Upper lobe of left lung (tissue), 6 donors: Measurements from ENCODE around the gene ADGRD1. TPM values are rescaled to one million over a fixed set of nuclear protein-coding genes. Genes with fewer than 3 reads are reported as not detected.

Experiments
- ATAC-seq, 2 donors: fragments of 200-7000 bp; cut with Tn5 transposase; one replicate each; pipeline ENCODE4 v1.9.1; 2022; ENCODE audit warnings: mild to moderate bottlenecking in 2 of 2, moderate library complexity in 2 of 2; ENCODE audit not compliant: low FRiP score in 2 of 2
- DNase-seq, 2 donors: peaks; one replicate each; pipeline ENCODE4 v3.0.0-alpha.2; 2019 to 2020
- H3K27ac ChIP-seq, 4 donors: fragments of 200-600 bp; sonication (generic); one replicate each; pipeline ENCODE4 v1.5.1; 2016 to 2019
- H3K27me3 ChIP-seq, 4 donors: fragments of 200-600 bp; sonication (generic); one replicate each; pipeline ENCODE4 v1.5.1; 2017 to 2019
- H3K36me3 ChIP-seq, 4 donors: fragments of 200-600 bp; sonication (generic); one replicate each; pipeline ENCODE4 v1.5.1; 2016 to 2019
- H3K4me1 ChIP-seq, 4 donors: fragments of 200-600 bp; sonication (generic); one replicate each; pipeline ENCODE4 v1.5.1; 2018 to 2019
- H3K4me3 ChIP-seq, 4 donors: fragments of 200-600 bp; sonication (generic); one replicate each; pipeline ENCODE4 v1.5.1; 2017 to 2019; ENCODE audit warnings: mild to moderate bottlenecking in 2 of 4, moderate library complexity in 1 of 4
- H3K9me3 ChIP-seq, 4 donors: fragments of 200-600 bp; sonication (generic); one replicate each; pipeline ENCODE4 v1.5.1; 2018 to 2019
- EP300 ChIP-seq, 4 donors: sonication (generic); formaldehyde crosslinking; IDR thresholded peaks; one replicate each; pipeline ENCODE4 v1.5.1; 2017; ENCODE audit warnings: antibody characterized with exemption in 4 of 4, control low read depth in 2 of 4
- POLR2A ChIP-seq, 4 donors: fragments of 450-650 bp; IDR thresholded peaks; one replicate each; pipeline ENCODE4 v1.5.1; 2016 to 2017; ENCODE audit warnings: antibody characterized with exemption in 4 of 4, mild to moderate bottlenecking in 2 of 4
- POLR2AphosphoS5 ChIP-seq, 2 donors: sonication (generic); formaldehyde crosslinking; IDR thresholded peaks; one replicate each; pipeline ENCODE4 v1.5.1; 2017; ENCODE audit warnings: antibody characterized with exemption in 2 of 2
- WGBS, 2 donors: methylation state at CpG; one replicate each; pipeline ENCODE4 v1.1.5; 2017 to 2018; 5-methylcytosine and 5-hydroxymethylcytosine counted together
- total RNA-seq, 6 donors: library from RNA; depleted of rRNA in 4 of 6; stranded (reverse); fragments of >200 nt in 4 of 6; gene quantifications; one replicate each; pipeline versions ENCODE4 v1.1.0 to v1.2.1, GENCODE V29; 2016 to 2021
- TF ChIP-seq, protein P1 (sequence below), 6 experiments: fragments of 450-650 bp in 4 of 6; fragments of 200-600 bp in 2 of 6; sonication (generic) in 2 of 6; IDR thresholded peaks; one replicate each; pipeline ENCODE4 v1.5.1; 2016 to 2019; ENCODE audit warnings: antibody characterized with exemption in 6 of 6
- donor health status: DM: no; HTN: no; CAD: no; lungs with moderate emphysema.
- donor health status: DM: no; HTN: yes; CAD: no; lungs with severe emphysema.

The ADGRD1 gene
- total RNA-seq, 6 donors from 2014 or later: 84.2 to 124 (median 94.7) TPM

DNA sequence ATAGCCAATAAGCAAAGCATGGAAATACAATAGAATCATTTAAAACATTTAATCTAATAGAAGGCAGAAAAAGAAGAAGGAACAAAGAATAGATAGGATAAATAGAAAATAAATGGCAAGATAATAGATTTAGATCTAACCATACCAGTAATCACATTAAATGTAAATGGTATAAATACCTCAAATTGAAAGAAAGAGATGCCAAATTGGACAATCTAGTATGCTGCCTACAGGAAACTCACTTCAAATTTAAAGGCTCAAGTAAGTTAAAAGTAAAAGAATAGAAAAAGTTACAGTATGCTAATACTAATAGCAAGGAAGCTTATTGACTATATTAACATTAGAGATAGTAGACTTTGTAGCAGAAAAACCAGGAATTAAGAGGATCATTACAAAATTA, 41.8 kb upstream of the ADGRD1 start:
- Histone ChIP-seq H3K9me3 (peaks cover 0 to 5% (median 0%) of the 10 kb centered on the region in 4 donors), H3K27ac (no peak overlapping the region), H3K27me3 (no peaks in the 10 kb centered on the region), H3K4me1 (peaks cover 0 to 12% (median 6%) of the 10 kb centered on the region in 4 donors), H3K4me3 (no peak overlapping the region), H3K36me3 (no peaks in the 10 kb centered on the region)
- DNase-seq (no peak), ATAC-seq (no peak)
- TF ChIP-seq, protein P1, sequence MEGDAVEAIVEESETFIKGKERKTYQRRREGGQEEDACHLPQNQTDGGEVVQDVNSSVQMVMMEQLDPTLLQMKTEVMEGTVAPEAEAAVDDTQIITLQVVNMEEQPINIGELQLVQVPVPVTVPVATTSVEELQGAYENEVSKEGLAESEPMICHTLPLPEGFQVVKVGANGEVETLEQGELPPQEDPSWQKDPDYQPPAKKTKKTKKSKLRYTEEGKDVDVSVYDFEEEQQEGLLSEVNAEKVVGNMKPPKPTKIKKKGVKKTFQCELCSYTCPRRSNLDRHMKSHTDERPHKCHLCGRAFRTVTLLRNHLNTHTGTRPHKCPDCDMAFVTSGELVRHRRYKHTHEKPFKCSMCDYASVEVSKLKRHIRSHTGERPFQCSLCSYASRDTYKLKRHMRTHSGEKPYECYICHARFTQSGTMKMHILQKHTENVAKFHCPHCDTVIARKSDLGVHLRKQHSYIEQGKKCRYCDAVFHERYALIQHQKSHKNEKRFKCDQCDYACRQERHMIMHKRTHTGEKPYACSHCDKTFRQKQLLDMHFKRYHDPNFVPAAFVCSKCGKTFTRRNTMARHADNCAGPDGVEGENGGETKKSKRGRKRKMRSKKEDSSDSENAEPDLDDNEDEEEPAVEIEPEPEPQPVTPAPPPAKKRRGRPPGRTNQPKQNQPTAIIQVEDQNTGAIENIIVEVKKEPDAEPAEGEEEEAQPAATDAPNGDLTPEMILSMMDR (IDR thresholded peaks at IDR 0.05): no peak
- TF ChIP-seq POLR2A (IDR thresholded peaks at IDR 0.05) (no peak), POLR2AphosphoS5 (IDR thresholded peaks at IDR 0.05) (no peak), EP300 (IDR thresholded peaks at IDR 0.05) (no peak)

DNA sequence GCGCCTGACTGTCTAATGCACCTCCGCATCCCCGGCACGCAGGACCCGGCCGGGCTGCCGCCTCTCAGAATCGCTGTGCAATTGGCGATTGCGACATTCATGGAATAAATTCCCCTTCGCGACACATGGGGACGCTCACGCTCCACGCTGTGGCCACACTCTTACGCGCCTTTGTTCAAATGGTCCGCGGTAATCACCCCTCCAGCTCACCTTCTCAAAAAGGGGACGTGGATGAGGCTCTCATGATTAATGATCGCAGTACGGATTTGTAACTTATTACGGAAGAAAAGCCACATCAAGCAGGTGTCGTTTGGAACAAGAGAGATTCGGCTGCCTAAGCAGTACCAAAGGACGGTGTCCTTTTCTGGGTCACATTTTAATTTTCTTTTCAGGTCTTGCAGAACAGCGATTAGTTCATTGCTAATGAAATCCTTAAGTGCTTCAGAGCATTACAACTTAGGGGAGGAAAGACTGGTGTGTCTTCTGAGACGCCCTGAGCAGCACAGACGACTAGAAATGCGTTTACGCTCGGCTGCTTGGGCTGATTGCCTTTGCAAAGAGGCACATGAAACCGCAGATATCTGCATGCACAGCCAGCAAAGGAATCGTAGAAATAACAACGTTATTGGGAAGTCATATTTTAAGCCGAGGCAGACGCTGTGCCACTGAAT, 37.3 kb upstream of the ADGRD1 start:
- Histone ChIP-seq H3K9me3 (peaks cover 0 to 2% (median 0%) of the 10 kb centered on the region in 4 donors), H3K27ac (no peak overlapping the region), H3K4me1 (peaks cover 7 to 19% (median 14%) of the 10 kb centered on the region in 4 donors), H3K27me3 (no peaks in the 10 kb centered on the region), H3K4me3 (peak overlapping the region in 3 of 4 donors; percentile 20 to 38 (median 33)), H3K36me3 (no peaks in the 10 kb centered on the region)
- TF ChIP-seq POLR2AphosphoS5 (IDR thresholded peaks at IDR 0.05) (peak in 1 of 2 donors; percentile 17), EP300 (IDR thresholded peaks at IDR 0.05) (no peak), POLR2A (IDR thresholded peaks at IDR 0.05) (no peak)
- TF ChIP-seq, protein P1 (IDR thresholded peaks at IDR 0.05): peak; percentile 79 to 97 (median 92)
- ATAC-seq: peak; percentile 83 to 88
- peak; percentile 60 to 62 for DNase-seq
- 22 to 24% methylated on average over 36 of the region's 37 CpGs for WGBS, 2 donors

DNA sequence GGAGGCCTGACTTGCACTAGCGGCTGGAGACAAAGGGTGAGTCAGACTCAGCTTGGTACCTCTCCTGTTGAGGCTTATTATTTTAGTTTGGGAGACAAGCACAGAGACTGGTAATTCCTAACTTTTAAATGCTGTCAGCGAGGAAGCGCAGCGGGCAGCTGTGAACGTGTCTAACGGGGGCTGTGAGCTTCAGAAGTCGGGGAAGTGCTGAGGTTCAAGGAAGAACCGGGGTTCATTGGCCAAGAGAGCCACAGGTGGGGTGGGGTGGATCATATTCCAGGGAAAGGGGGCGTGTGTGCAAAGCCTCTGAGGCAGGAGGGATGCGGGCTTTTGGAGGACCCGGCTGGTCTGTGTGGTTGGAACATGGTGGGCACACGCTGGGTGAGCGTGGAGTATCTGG, 36.1 kb upstream of the ADGRD1 start:
- no peaks in the 10 kb centered on the region for H3K36me3 ChIP-seq

DNA sequence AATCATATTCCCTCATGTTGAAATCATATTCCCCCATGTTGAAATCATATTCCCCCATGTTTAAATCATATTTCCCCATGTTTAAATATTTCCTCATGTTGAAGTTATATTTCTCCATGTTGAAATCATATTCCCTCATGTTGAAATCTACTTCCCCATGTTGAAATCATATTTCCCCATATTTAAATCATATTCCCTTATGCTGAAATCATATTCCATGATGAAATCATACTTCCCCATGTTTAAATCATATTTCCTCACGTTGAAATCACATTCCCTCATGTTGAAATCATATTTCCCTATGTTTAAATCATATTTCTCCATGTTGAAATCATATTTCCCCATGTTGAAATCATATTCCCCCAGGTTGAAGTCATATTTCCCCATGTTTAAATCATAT, 34.6 kb upstream of the ADGRD1 start:
- Histone ChIP-seq H3K36me3 (no peaks in the 10 kb centered on the region), H3K9me3 (no peaks in the 10 kb centered on the region), H3K4me1 (peaks cover 10 to 21% (median 14%) of the 10 kb centered on the region in 4 donors), H3K27ac (no peak overlapping the region), H3K27me3 (no peaks in the 10 kb centered on the region), H3K4me3 (no peak overlapping the region)
- no peak for DNase-seq
- ATAC-seq: no peak
- TF ChIP-seq EP300 (IDR thresholded peaks at IDR 0.05): no peak
- 34 to 53% methylated on average over 1 of the region's 1 CpG for WGBS, 2 donors

More for the DNA sequence above, 36.1 kb upstream of the ADGRD1 start:
- Histone ChIP-seq H3K27ac (no peak overlapping the region), H3K27me3 (no peaks in the 10 kb centered on the region), H3K4me1 (peaks cover 10 to 21% (median 14%) of the 10 kb centered on the region in 4 donors), H3K4me3 (no peak overlapping the region), H3K9me3 (no peaks in the 10 kb centered on the region)
- WGBS, 2 donors: 94% methylated on average over 13 of the region's 13 CpGs
- ATAC-seq (no peak), DNase-seq (no peak)
- no peak for TF ChIP-seq POLR2A (IDR thresholded peaks at IDR 0.05)
- TF ChIP-seq, protein P1 (IDR thresholded peaks at IDR 0.05): no peak
- no peak for TF ChIP-seq POLR2AphosphoS5 (IDR thresholded peaks at IDR 0.05)
- no peak for TF ChIP-seq EP300 (IDR thresholded peaks at IDR 0.05)

DNA sequence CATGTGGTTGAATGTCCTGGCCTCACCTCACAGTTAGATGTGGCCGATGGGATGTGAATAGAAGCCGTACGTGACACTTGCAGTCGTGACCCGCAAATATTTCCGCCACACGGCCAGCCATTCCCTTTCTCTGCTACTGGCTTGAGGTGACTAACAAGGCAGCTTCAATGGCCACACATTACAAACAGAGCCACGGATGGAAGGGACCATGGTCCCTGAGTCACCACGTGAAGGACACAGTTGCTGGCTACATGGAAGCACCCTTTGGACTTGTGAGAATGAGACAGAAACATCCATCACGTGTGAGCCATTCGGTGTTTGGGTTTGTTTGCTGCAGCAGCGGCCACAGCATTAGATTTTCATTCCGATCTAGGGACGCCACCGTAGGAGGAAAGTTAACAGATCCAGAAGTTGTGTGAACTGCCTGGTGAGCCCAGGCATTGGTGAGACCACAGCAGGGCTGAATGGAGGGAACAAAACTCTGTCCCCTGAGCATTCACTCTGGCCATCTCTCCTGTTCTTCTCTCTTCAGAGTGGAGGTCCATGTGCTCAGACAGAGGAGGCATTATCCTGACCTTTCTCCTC, 33.5 kb upstream of the ADGRD1 start:
- ATAC-seq (no peak), DNase-seq (no peak)
- Histone ChIP-seq H3K27me3 (no peaks in the 10 kb centered on the region), H3K36me3 (no peaks in the 10 kb centered on the region), H3K27ac (peak overlapping the region in 2 of 4 donors; percentile 26 to 67), H3K4me1 (peaks cover 10 to 21% (median 14%) of the 10 kb centered on the region in 4 donors), H3K9me3 (no peaks in the 10 kb centered on the region), H3K4me3 (no peak overlapping the region)
- WGBS, 2 donors: 92 to 93% methylated on average over 14 to 15 of the region's 15 CpGs
- TF ChIP-seq, protein P1 (IDR thresholded peaks at IDR 0.05): no peak
- TF ChIP-seq EP300 (IDR thresholded peaks at IDR 0.05) (no peak), POLR2A (IDR thresholded peaks at IDR 0.05) (no peak), POLR2AphosphoS5 (IDR thresholded peaks at IDR 0.05) (no peak)
